SK-N-SH (cell line): Measurements from ENCODE around the gene WRNIP1. TPM values are rescaled to one million over a fixed set of nuclear protein-coding genes. Genes with fewer than 3 reads are reported as not detected.

ENCODE experiments used
- CTCF ChIA-PET: fragments of 300-600, 350-600 bp; formaldehyde crosslinking; extraction: SDS; loops from one replicate; lab custom pipeline; 2021; lab: Yijun Ruan, JAX
- POLR2A ChIA-PET: fragments of 350-600 bp; sonication (Branson Sonifier 250); formaldehyde crosslinking; extraction: SDS; loops from one replicate; lab custom pipeline; 2020; ENCODE audit warnings: antibody characterized with exemption, inconsistent platforms; lab: Yijun Ruan, JAX
- DNase-seq: peaks from one replicate; pipeline ENCODE4 v3.0.0; 2012
- H2AFZ ChIP-seq: fragments of 200-600 bp; sonication (generic); 2 replicates; pipeline ENCODE4 v1.8.1; 2016; ENCODE audit warnings: antibody characterized with exemption, mild to moderate bottlenecking, low read depth
- H3F3A ChIP-seq: fragments of 200-600 bp; sonication (generic); replicated peaks from 2 replicates; pipeline ENCODE3; 2016; ENCODE audit warnings: antibody characterized with exemption, mild to moderate bottlenecking; ENCODE audit not compliant: insufficient read depth
- H3K27ac ChIP-seq, 2 experiments: fragments of 200-500 bp in 1 of 2; fragments of 200-600 bp in 1 of 2; sonication (Bioruptor generic) in 1 of 2; sonication (generic), shearing (Covaris generic) in 1 of 2; 2 replicates each; pipeline versions ENCODE4 v1.5.1 to v1.6.1; 2014 to 2016; ENCODE audit warnings: low read depth in 2 of 2, inconsistent platforms in 1 of 2, low read length in 1 of 2, mild to moderate bottlenecking in 1 of 2, mixed read lengths in 1 of 2
- H3K27me3 ChIP-seq: fragments of 200-600 bp; sonication (generic), shearing (Covaris generic); 2 replicates; pipeline ENCODE4 v1.6.1; 2016; ENCODE audit warnings: mixed run types; ENCODE audit not compliant: insufficient read depth
- H3K36me3 ChIP-seq, 2 experiments: fragments of 200-500 bp in 1 of 2; fragments of 200-600 bp in 1 of 2; sonication (Bioruptor generic) in 1 of 2; sonication (generic) in 1 of 2; replicated peaks in 1 of 2; 2 replicates each; pipeline versions ENCODE3 to v1.5.1; 2014 to 2016; ENCODE audit warnings: low read length in 1 of 2, mild to moderate bottlenecking in 1 of 2; ENCODE audit not compliant: insufficient read depth in 2 of 2, control insufficient read depth in 1 of 2
- H3K4me1 ChIP-seq, 2 experiments: fragments of 200-500 bp in 1 of 2; fragments of 200-600 bp in 1 of 2; sonication (Bioruptor generic) in 1 of 2; sonication (generic), shearing (Covaris generic) in 1 of 2; 2 replicates each; pipeline versions ENCODE4 v1.5.1 to v1.6.1; 2014 to 2016; ENCODE audit warnings: low read depth in 1 of 2, low read length in 1 of 2, mixed run types in 1 of 2; ENCODE audit not compliant: insufficient read depth in 2 of 2, control insufficient read depth in 1 of 2
- H3K4me2 ChIP-seq: fragments of 200-600 bp; sonication (generic), shearing (Covaris generic); 2 replicates; pipeline ENCODE4 v1.6.1; 2017; ENCODE audit warnings: mixed run types
- H3K4me3 ChIP-seq, 2 experiments: fragments of 200-500 bp in 1 of 2; fragments of 200-600 bp in 1 of 2; sonication (Bioruptor generic) in 1 of 2; sonication (generic), shearing (Covaris generic) in 1 of 2; 2 replicates each; pipeline versions ENCODE4 v1.5.1 to v1.8.1; 2014 to 2016; ENCODE audit warnings: low read depth in 2 of 2, inconsistent platforms in 1 of 2, low read length in 1 of 2, mild to moderate bottlenecking in 1 of 2, mixed read lengths in 1 of 2, moderate library complexity in 1 of 2
- H3K79me2 ChIP-seq: fragments of 200-600 bp; sonication (generic); 2 replicates; pipeline ENCODE4 v1.8.1; 2017; ENCODE audit warnings: mild to moderate bottlenecking; ENCODE audit not compliant: insufficient read depth
- H3K9ac ChIP-seq: fragments of 200-600 bp; sonication (generic); 2 replicates; pipeline ENCODE4 v1.6.1; 2017; ENCODE audit warnings: mixed run types
- H3K9me2 ChIP-seq: fragments of 200-600 bp; sonication (generic); 2 replicates; pipeline ENCODE4 v1.6.1; 2017; ENCODE audit warnings: mixed run types
- H3K9me3 ChIP-seq: fragments of 200-600 bp; sonication (generic); 2 replicates; pipeline ENCODE4 v1.6.1; 2017; ENCODE audit warnings: mixed run types, mild to moderate bottlenecking, moderate library complexity
- H4K20me1 ChIP-seq: fragments of 200-600 bp; sonication (generic); 2 replicates; pipeline ENCODE4 v1.6.1; 2017; ENCODE audit warnings: mild to moderate bottlenecking, mixed run types; ENCODE audit not compliant: insufficient read depth
- CHD2 ChIP-seq: fragments of 150-350 bp; IDR thresholded peaks from 2 replicates; pipeline ENCODE4 v1.6.1; 2018; ENCODE audit warnings: low read length; ENCODE audit not compliant: partially characterized antibody
- EP300 ChIP-seq, 2 experiments: IDR thresholded peaks; 2 replicates each; pipeline versions ENCODE4 v1.4.0 to v1.6.1; 2012; ENCODE audit warnings: borderline replicate concordance in 1 of 2, low read depth in 1 of 2, low read length in 1 of 2
- FOXM1 ChIP-seq: IDR thresholded peaks from 2 replicates; pipeline ENCODE4 v1.4.0; 2012; ENCODE audit warnings: low read depth, mild to moderate bottlenecking
- GATA2 ChIP-seq: sonication (generic); formaldehyde crosslinking; IDR thresholded peaks from 2 replicates; pipeline ENCODE4 v1.5.0; 2020; ENCODE audit warnings: mild to moderate bottlenecking, missing genetic modification reagents
- JUND ChIP-seq: IDR thresholded peaks from 2 replicates; pipeline ENCODE4 v1.4.0; 2012
- MEF2A ChIP-seq: IDR thresholded peaks from 2 replicates; pipeline ENCODE4 v1.4.0; 2012; ENCODE audit warnings: low read depth, borderline replicate concordance
- RAD21 ChIP-seq: IDR thresholded peaks from 2 replicates; pipeline ENCODE4 v1.6.1; 2012; ENCODE audit warnings: mild to moderate bottlenecking, low read length
- REST ChIP-seq: IDR thresholded peaks from 2 replicates; pipeline ENCODE4 v1.6.1; 2012; ENCODE audit warnings: mild to moderate bottlenecking, low read depth, low read length, moderate library complexity
- RFX5 ChIP-seq: IDR thresholded peaks from 2 replicates; pipeline ENCODE4 v1.6.1; 2012; ENCODE audit warnings: mild to moderate bottlenecking, improper control_type of control experiment, low read length
- TAF1 ChIP-seq: IDR thresholded peaks from 2 replicates; pipeline ENCODE4 v1.6.1; 2012; ENCODE audit warnings: low read depth, mild to moderate bottlenecking, low read length, moderate library complexity, borderline replicate concordance
- TCF12 ChIP-seq: IDR thresholded peaks from 2 replicates; pipeline ENCODE4 v1.4.0; 2012
- ZBTB33 ChIP-seq: IDR thresholded peaks from 2 replicates; pipeline ENCODE4 v1.4.0; 2012; ENCODE audit warnings: low read depth, borderline replicate concordance
- WGBS: methylation state at CpG from one replicate; pipeline ENCODE4 v1.1.6; 2017; ENCODE audit warnings: low lambda C conversion rate; 5-methylcytosine and 5-hydroxymethylcytosine counted together
- polyA plus RNA-seq, 3 experiments: library from polyadenylated mRNA; depleted of rRNA; stranded (reverse); fragments of >200 nt; gene quantifications; 2 replicates each; pipeline ENCODE4 v1.2.3, GENCODE V29; 2012

WRNIP1 gene
- polyA plus RNA-seq, 1 of the 3 experiments (the other 2 are of a cell fraction) = 47.5 TPM

GRCh38 chr6:2783188-2783963 is 18.2 kb downstream of the WRNIP1 start:
- TF ChIP-seq RFX5 (no peak), TCF12 (no peak), ZBTB33 (no peak), EP300 (IDR thresholded peaks at IDR 0.05; ENCODE audit: borderline replicate concordance in 1 of 2, low read depth in 1 of 2, low read length in 1 of 2) (no peak), REST (no peak), RAD21 (no peak), JUND (no peak), GATA2 (CRISPR knock-in tag) (no peak), FOXM1 (no peak), TAF1 (no peak), CHD2 (no peak), MEF2A (no peak)
- TF ChIP-seq, all 33 proteins: peak for 0
- H3K79me2 ChIP-seq = peaks cover 66% of the 10 kb centered on the region
- no peaks in the 10 kb centered on the region for H3F3A ChIP-seq
- ChIA-PET CTCF (interaction anchor here (0.7 to 1.9 kb wide), 8 partner anchors 8 to 149 kb away, joined by 3 to 11 read pairs (median 4); partner anchors contain the start of genes MYLK4 and WRNIP1), POLR2A (no interaction called here)
- no peaks in the 10 kb centered on the region for H3K9me2 ChIP-seq
- WGBS = 87% methylated on average over 16 of the region's 19 CpGs
- peaks cover 12% of the 10 kb centered on the region; the same call in 1 of the 2 replicates for H4K20me1 ChIP-seq
- H3K36me3 ChIP-seq = peaks cover 27 to 75% of the 10 kb centered on the region in 2 experiments
- DNase-seq = no peak
- no peaks in the 10 kb centered on the region; a peak in 1 of 4 replicates for H3K4me1 ChIP-seq
- H3K4me2 ChIP-seq = no peak overlapping the region
- H3K9me3 ChIP-seq = no peaks in the 10 kb centered on the region
- H3K27ac ChIP-seq = no peak overlapping the region
- no peak overlapping the region for H3K4me3 ChIP-seq
- H3K9ac ChIP-seq = no peak overlapping the region
- H3K27me3 ChIP-seq = no peaks in the 10 kb centered on the region
- no peak overlapping the region for H2AFZ ChIP-seq
